ENCODE results near the gene LARGE1.
"Not testable (repeated sequence)": the region's sequence is repeated elsewhere in the genome, so short reads cannot be mapped to it uniquely, and the experiment has no call there.

The LARGE1 gene

DNA sequence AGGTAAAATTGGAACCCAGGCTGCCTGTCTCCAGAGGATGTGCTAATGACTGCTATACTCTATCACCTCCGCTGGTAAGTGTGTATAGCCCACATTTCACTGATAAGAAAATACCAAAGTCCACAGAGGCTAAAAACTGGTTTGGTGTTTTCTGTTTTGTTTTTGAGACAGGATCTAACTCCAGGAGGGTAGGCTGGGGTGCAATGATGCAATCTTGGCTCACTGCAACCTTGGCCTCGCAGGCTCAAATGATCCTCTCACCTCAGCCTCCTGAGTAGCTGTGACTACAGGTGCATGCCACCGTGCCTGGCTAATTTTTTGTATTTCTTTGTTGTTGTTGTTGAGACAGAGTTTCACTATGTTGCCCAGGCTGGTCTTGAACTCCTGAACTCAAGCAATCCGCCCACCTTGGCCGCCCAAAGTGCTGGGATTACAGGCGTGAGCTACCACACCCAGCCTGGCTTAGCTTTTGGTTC, 409.8 kb downstream of the LARGE1 start:
- DNase-seq, result no peak

DNA sequence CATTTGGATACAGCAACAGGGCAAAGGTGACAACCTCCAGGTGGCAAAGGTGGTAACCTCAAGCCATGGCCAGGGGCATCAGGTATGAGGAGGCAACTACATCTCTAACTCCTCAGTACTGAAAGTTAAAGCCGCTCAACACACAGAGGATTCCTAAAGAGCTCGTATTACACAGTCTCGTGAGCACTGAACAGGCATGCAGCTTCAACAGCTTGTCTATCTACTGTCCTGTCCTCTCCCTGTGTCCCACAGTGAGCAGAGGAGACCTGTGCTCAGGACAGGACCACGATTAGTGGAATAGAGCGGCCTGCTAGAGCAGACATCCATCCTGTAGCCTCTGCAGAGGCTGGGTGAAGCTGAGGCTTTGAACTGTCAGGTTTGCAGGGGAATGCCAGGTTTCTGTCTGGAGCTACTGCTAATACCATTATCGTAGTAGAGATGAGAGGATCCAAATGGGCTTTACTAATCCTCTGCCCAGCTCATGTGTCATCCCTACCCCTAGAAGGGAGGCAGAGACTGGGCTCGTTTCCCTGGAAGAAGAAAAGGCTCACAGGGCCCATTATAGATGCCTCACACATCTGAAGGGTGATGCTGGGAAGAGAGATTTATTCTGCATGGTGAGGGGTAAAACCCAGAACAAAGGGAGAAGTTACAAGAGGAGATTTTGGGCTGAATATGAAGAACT, 415.2 kb downstream of the LARGE1 start:
- DNase-seq, result no peak

DNA sequence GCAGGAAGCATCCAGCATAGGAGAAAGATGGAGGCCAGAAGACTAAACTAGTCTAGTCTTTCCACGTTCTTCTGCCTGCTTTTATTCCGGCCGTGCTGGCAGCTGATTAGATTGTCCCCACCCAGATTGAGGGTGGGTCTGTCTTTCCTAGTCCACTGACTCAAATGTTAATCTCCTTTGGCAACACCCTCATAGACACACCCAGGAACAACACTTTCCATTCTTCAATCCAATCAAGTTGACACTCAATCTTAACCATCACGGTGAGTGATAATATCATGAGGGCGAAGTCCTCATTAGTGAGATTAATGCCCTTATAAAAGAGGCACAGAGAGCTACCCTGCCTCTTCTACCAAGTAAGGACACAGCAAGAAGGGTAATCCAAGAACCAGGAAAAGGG, 424.2 kb downstream of the LARGE1 start:
- DNase-seq, result no peak

DNA sequence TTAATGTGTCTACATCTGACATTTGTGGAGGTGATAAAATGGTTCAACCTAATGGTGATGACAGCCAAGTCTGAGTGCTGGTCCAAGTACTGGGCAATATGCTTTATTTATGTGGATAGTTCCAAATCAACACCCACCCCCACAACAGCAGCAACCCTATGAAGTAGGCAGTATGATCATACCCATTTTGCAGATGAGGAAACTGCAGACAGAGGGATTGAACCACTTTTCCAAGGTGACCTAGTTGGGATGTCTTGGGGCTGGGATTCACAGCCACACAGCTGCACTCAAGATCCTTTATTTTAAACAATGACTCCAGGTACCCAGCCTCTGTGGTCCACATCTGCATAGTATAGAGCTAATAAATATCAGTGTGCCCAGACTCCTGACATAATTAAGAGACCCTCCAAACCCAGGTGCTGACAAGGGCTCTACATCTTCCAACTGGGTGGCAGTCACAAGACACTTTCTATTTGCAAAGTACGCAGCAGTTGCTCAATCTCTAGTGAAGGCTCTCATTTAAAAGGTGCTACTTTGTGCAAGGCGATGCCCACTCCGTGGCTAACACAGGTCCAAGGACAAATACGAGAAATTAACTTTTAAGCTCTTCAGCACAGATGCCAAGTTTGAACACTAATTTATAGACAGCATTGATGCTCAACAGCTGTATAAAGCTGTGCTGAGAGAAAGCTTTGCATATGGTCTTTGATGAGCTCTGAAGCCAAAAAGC, 426.6 kb downstream of the LARGE1 start:
- no peak for DNase-seq

DNA sequence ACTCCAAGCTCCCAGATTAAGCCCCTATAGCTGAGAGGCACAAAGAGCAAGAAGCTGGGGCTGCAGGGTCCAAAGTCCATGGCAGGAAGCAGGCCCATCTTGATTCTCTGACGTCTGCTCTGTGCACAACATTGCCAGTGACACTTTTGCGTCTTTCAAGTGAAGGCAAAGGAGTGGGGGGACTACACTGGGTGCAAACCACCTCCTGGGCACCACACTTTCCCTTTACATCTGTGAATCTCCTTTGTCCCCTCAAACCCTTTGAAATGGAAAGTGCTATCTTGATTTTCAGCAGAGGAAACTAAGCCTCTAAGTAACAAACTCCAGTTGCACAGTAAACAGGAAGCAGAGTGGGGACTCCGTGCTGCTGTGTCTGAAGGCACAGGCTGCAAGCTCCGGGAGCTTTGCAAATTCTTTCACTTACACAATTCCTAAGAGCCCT, 428.0 kb downstream of the LARGE1 start:
- DNase-seq, result no peak

DNA sequence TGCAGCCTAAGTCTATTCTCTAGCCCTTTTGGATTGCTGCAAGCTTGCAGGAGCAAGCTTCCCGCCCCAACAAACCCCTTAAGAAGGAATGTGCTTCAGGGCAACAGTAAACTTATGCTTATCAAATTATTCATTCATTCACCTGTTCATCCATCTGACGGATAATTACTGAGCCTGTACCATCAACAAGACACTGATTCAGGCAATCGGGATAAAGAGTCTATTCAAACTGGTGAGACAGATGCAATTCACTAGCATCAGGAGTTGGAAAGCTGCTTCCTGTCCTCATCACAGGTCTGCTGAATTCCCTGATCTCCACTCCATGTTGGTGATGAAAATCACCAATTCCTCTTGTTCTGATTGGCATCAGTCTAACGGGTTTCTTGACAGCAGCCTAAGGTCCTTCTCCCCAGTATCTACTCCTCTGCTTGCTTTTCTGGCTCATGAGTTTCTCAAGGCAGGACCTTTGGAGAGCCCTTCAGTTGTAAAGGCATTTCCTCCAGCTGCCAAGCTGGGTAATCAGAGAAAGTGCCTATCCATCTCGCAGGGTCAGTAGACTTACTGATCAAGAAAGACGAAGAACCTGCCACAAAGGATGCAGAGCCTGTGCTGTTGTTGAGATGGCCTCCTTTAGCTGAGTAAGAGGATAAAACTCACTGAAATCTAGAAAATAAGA, 433.1 kb downstream of the LARGE1 start:
- DNase-seq, result no peak

DNA sequence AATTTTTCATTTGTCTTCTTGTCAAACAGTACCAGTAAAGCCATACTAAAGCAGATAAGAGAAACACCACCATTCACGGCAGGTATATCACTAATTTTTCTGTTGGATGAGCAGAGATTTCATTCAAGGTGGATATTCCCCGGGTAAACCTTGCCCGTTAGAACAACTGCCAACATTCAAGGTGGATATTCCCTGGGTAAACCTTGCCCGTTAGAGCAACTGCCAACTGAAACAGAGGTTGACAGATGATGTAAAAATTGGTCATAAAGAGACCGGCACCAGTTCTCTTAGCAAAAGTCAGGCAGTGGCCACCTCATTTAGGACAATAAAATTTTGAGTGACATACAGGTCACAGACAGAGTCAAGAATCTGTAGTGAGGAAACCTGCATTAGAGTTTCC, 438.7 kb downstream of the LARGE1 start:
- no peak for DNase-seq

DNA sequence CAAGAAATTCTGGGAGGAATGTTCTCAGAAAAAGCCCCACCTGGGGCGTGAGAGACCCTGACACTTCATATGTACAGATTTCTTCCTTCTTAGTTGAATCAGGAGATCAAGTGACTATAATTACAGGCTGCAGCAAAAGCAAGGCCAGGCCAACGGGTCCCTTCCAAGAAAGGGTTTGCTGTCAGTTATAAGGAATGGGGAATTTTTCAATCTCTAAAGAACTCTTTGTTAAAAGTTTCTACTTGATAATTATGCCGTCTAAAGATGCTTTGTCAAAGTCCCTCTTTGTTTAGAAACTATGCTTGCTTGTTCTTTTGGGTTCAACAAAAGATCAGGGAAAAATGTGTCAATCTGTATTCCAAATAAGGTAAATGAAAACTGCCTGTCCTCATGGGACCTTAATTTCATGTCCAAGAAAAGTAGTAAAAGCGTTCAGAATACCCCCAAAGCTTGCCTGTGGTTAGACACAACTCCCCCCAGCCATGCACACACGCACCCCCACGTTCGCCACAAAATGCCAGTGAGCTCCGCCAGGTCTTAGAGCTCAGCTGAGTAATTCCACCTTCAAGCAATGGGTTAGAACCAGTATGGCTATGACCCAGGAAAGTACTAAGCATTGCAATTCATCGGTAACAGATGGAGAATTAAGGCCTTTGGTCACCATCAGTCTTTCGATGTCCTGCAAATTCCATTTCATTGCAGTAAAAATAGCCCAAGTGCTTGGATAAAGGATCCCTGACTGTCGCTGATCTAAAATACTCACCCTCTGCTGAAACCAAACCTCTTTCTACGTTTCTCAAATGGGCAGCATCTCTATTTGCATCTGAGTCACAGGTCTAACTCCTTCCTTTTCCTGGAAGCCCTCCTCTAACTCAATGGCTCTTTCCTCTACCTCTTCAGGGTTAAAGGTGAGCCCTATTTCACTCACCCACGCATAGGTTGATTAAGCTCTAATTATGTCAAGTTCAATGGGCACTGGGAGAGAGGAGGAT, 442.9 kb downstream of the LARGE1 start:
- no peak for DNase-seq

DNA sequence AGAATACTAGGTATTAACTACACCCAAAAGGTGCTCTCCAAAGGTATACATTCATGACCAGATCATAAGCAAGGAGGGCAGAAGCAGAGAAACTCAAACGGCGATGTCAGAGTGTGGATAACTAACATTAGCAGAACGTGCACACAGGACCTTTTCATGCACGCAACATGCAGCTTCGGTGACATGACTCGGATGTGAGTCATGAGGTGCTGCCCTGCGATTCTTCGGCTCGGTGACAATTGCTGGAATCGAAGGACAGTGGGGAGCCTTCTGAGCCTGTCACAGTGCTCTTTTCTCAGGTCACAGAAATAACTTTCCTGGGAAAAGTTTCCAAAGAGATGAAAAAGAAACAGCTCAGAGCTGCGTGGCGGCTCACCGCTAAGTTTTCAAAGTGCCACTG, 443.6 kb downstream of the LARGE1 start:
- no peak for DNase-seq

DNA sequence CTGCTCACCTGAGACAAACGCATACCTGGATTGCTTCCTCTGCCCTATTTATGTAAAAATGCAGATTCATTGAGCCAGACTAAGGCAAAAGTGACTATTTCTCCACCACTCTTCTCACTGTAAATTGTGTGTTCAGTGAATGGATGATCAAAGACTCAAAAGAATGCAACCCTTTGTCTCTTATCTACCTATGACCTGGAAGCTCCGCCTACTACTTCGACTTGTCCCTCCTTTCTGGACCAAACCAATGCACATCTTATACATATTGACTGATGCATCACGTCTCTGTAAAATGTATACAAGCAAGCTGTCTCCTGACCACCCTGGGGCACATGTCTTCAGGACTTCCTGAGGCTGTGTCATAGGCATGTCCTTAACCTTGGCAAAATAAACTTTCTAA, 444.1 kb downstream of the LARGE1 start:
- no peak for DNase-seq

DNA sequence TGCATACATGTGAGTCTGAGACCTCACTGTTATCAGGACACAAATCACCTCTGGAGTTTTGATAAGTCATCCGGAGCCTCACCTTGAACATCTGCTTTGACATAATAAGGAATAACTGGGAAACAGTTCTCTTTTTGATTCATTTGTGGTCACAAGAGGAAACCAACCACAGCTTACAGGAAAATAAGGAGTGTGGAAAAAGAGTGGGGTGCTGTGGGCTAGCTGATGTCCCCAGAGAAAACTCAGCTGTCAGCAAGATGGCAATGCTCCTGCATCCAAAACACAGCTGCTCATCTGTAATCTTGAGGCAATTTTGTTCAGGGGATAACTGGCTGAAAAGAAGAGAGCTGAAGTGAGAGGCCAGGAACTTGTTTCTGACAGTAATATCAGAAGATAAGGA, 445.7 kb downstream of the LARGE1 start:
- no peak for DNase-seq

DNA sequence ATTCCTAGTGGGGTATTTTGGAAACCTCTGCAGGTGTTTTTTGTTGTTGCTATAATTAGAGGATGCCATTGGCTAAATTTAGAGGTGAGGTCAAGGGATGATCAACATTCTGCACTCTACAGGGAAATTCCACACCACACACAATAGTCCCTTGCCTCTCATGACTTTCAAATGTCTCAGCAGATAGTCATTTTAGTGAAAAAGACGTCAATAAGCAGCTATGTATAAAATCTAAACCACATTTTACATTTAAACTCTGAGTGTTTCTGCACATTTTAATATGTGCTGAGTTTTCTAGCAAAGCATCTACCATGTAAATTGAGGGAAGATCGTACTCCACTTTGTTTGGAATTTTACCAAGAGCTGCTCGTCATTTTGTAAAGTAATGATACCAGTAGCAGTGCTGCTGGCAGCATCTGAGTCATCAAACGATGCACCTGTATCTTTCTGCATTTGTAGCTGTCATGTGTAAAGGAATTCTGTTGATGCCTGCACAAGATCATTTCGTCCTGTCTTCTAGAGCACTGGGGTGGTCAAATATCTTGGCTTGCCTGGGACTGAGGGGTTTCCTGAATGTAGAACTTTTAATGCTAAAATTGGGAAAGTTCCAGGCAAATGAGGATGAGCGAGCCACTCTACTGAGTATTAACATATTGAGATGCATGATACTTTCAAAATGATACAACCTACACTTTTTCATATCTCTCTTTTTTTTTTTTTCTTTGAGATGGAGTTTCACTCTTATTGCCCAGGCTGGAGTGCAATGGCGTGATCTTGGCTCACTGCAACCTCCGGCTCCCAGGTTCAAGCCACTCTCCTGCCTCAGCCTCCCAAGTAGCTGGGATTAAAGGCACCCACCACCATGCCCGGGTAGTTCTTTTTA, 447.6 kb downstream of the LARGE1 start:
- no peak for DNase-seq

DNA sequence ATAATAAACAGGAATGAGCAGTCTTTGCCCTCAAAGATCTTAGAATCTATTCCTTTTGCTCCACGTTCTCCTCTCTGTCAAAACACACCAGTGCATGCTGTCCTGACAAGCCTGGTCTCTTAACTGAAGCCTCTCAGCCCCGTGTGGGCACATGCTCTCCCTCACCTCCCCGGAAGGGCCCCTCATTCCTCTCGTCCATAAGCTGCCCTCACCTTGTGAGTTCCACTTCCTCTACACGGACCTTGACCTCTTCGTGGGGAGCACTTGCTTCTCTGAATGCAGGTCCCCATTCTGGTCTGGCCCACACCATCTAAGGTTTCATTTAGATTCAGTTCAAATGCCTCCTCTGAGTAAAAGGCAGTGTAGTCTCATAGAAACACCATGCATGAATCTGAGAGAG, 449.8 kb downstream of the LARGE1 start:
- DNase-seq, result no peak

DNA sequence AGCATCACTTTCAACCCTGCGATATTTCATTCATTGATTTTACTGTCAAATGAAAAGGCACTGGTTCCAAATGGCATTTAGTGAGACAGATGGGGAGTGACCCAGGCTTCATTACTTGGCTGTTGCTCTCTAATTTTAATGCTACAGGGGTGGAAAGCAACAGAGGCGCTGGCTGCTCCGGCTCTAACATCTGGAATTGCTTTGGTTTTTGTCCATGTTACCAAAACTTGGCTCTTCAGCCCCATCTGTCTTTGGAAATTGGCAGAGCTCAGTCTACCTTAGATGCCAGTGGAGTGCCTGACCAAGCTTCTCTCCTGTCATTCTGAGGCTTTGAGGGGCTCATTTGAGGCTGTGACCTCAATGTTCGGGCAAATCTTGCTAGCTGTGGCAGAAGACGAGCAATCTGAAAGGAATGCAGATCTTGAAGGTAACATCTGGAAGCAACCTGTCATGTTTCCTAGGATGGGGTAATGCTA, 452.6 kb downstream of the LARGE1 start:
- DNase-seq, result no peak

DNA sequence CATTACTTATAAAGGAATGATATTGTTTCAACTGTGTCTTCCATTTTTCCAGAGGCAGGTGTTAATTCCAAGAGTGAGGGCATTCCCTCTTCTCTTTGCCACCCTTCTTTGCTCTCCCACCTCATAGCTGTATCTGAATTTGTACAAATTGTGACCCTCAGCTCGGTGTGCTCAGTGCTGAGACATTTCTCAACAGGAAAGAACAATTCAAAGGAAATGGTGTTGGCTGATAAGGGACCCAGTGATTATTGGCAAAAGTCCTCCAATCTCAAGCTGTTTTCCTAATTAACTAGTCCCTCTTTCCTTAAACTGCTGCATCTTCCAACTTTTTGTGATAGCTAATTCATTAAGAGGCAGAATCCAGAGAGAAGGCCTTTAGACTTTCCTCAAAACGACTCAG, 453.2 kb downstream of the LARGE1 start:
- no peak for DNase-seq

DNA sequence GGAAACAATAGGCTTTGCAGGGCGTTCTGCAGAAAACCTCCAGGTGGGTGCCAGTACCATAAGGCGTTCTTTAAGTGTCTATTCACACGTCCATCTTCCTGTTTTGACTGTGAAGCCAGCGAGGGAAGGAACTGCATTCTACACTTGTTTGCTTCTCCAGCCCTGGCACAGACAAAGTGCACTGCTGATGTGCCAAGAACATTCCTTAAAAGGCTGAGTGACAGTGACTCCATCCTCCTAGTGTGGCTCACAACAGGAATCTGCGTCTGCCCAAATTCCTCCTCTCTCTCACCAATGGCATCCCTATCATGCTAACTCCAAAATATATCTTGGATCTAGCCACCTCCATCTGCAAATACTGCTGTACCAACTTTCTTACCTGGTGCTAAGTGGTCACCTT, 454.7 kb downstream of the LARGE1 start:
- no peak for DNase-seq

DNA sequence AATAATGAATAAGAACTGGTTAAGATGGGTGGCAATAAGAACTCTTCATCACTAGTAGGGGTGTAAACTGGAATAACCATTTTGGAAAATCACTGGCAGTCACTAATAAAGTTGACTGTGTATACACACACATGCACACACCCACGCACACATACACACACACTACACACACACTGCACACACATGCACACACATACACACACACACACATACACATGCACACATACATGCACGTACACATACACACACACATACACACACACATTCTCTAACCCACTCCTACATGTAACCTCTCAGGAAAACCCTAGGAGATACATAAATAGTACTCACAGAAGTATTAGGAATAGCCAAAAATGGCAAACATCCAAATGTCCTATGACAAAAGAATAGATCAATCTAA, 455.6 kb downstream of the LARGE1 start:
- DNase-seq, result no peak

DNA sequence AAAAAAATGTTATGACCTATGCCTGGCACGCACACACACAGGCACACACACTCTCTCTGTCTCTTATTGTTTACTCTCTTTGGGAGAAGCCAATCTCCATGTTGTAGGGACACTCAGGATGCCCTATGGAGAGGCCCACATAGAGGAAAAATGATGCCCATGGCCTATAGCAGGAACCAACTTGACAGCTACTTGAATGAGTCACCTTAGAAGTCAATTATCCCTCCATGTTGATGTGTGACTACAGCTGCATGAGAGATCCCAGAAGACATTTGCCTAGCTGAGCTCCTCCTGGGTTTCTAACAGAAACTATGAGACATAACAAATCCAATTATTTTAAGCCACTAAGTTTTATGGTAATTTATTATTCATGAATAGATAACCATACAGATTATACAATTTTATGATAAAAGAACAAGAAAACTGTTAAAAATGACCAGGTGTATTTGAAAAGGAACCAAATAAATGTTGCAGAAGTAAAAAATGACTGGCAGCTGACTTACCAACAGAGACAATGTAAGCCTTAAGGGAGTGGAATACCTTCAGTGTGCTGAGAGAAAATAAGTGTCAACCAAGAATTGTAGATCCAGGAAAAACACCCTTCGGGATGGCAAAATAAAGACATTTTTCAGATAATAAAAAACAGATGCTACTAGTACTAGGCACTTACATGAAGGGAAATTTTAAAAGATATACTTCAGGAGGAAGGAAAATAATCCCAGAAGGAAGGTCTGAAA, 458.4 kb downstream of the LARGE1 start:
- DNase-seq, result no peak

DNA sequence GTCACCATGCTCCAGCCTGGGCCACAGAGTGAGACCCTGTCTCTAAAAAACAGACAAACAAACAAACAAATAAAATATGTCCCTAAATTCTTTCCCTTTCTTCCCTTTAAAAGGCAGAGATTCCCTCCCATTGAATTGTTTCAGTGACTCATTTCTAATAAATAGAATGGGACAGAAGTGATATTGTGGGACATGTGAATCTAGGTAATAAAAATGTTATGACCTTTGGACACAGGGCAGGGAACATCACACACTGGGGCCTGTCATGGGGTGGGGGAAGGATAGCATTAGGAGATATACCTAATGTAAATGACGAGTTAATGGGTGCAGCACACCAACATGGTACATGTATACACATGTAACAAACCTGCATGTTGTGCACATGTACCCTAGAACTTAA, 459.0 kb downstream of the LARGE1 start:
- DNase-seq, result not testable (repeated sequence)

DNA sequence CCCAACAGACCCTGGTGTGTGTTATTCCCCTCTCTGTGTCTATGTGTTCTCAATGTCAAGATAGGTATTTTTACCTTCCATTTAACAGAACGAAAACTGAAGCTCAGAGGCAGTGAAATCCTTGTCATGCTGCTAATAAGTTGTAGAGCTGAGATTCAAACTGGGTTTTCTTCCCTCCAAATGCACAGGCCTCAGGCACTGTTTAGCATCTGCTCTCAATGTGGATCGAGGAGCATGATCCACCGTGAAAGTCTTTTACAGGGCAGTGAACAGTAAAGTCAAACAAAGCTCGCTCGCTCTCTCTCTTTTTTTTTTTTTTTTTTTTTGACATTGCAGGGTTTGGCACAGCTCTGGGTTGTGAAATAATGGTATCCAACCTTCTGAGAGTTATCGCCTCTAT, 461.1 kb downstream of the LARGE1 start:
- no peak for DNase-seq

DNA sequence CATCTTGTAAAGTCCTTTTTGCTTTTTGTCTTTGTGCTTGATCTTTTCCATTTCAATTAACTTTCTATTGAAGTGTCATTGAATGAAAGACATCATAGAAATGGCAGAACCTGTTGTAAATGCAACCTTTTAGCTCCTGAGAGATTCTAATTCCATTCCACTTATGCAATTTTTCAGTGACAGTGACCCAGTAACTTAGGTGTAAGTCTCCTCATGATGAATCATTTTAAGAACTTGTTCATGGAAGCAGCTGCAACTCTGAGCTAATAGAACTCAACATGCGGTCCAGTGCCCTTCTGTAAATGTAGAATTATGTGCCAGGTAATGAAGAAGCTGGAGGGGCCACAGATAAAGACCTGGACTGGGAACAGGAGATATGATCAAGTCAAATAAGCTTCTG, 463.8 kb downstream of the LARGE1 start:
- no peak for DNase-seq

Measured in NCI-H2081 treated with DMSO at 0.1 percent for 48 hours (cell line).